Trophoblast cell (in vitro differentiated cells and primary cell): Measurements from ENCODE around the gene MAP2.

Experiments used
- DNase-seq, 2 donors: peaks; one replicate each; pipeline ENCODE4 v3.0.0-alpha.2; 2016
- H2AFZ ChIP-seq: 2 replicates; pipeline ENCODE4 v1.6.1; 2013; ENCODE audit warnings: low read length, moderate library complexity, mild to moderate bottlenecking; ENCODE audit not compliant: insufficient read depth, poor library complexity
- H2AK5ac ChIP-seq: 2 replicates; pipeline ENCODE4 v1.6.1; 2013; ENCODE audit warnings: mild to moderate bottlenecking, low read length
- H2BK120ac ChIP-seq: 2 replicates; pipeline ENCODE4 v1.6.1; 2013; ENCODE audit warnings: low read length, mild to moderate bottlenecking, moderate library complexity; ENCODE audit not compliant: insufficient read depth, poor library complexity
- H2BK12ac ChIP-seq: 2 replicates; pipeline ENCODE4 v1.6.1; 2013; ENCODE audit warnings: mild to moderate bottlenecking, low read length, moderate library complexity
- H2BK5ac ChIP-seq: 2 replicates; pipeline ENCODE4 v1.6.1; 2013; ENCODE audit warnings: low read length, low read depth, moderate library complexity, mild to moderate bottlenecking; ENCODE audit not compliant: poor library complexity
- H3K14ac ChIP-seq: 2 replicates; pipeline ENCODE4 v1.6.1; 2013; ENCODE audit warnings: mild to moderate bottlenecking, low read length
- H3K18ac ChIP-seq: 2 replicates; pipeline ENCODE4 v1.6.1; 2013; ENCODE audit warnings: mild to moderate bottlenecking, low read length
- H3K23ac ChIP-seq: 2 replicates; pipeline ENCODE4 v1.6.1; 2013; ENCODE audit warnings: low read length
- H3K27ac ChIP-seq: 2 replicates; pipeline ENCODE4 v1.5.1; 2013; ENCODE audit warnings: low read depth, mild to moderate bottlenecking, inconsistent platforms, low read length, moderate library complexity
- H3K27me3 ChIP-seq: 2 replicates; pipeline ENCODE4 v1.6.1; 2013; ENCODE audit warnings: inconsistent platforms, mild to moderate bottlenecking, low read length, moderate library complexity; ENCODE audit not compliant: insufficient read depth
- H3K36me3 ChIP-seq, 2 experiments: 1 replicate in 1 of 2; 2 replicates in 1 of 2; pipeline ENCODE4 v1.6.1; 2013; ENCODE audit warnings: low read length in 2 of 2, mild to moderate bottlenecking in 2 of 2, moderate library complexity in 1 of 2; ENCODE audit not compliant: insufficient read depth in 2 of 2, control insufficient read depth in 1 of 2
- H3K4ac ChIP-seq: 2 replicates; pipeline ENCODE4 v1.6.1; 2013; ENCODE audit warnings: low read depth, mild to moderate bottlenecking, low read length, moderate library complexity
- H3K4me1 ChIP-seq, 2 experiments: 1 replicate in 1 of 2; 2 replicates in 1 of 2; pipeline ENCODE4 v1.6.1; 2013; ENCODE audit warnings: low read length in 2 of 2, mild to moderate bottlenecking in 2 of 2, moderate library complexity in 1 of 2; ENCODE audit not compliant: insufficient read depth in 2 of 2, control insufficient read depth in 1 of 2
- H3K4me2 ChIP-seq: 2 replicates; pipeline ENCODE4 v1.6.1; 2013; ENCODE audit warnings: inconsistent platforms, mild to moderate bottlenecking, low read length, moderate library complexity
- H3K4me3 ChIP-seq: 2 replicates; pipeline ENCODE4 v1.5.1; 2013; ENCODE audit warnings: mild to moderate bottlenecking, low read depth, low read length, inconsistent platforms
- H3K79me1 ChIP-seq: one replicate; pipeline ENCODE4 v1.6.1; 2013; ENCODE audit warnings: low read length
- H3K79me2 ChIP-seq: 2 replicates; pipeline ENCODE4 v1.6.1; 2013; ENCODE audit warnings: low read length, mild to moderate bottlenecking; ENCODE audit not compliant: control insufficient read depth, insufficient read depth, poor library complexity
- H3K9ac ChIP-seq: 2 replicates; pipeline ENCODE4 v1.6.1; 2013; ENCODE audit warnings: mild to moderate bottlenecking, low read length
- H3K9me3 ChIP-seq: 2 replicates; pipeline ENCODE4 v1.6.1; 2013; ENCODE audit warnings: low read depth, mild to moderate bottlenecking, control low read depth, inconsistent platforms, low read length; ENCODE audit not compliant: insufficient read depth
- H4K12ac ChIP-seq: 2 replicates; pipeline ENCODE4 v1.6.1; 2013; ENCODE audit warnings: low read depth, mild to moderate bottlenecking, low read length, moderate library complexity
- H4K8ac ChIP-seq: 2 replicates; pipeline ENCODE4 v1.6.1; 2013; ENCODE audit warnings: low read depth, mild to moderate bottlenecking, low read length, moderate library complexity
- H4K91ac ChIP-seq: one replicate; pipeline ENCODE4 v1.6.1; 2013; ENCODE audit warnings: low read depth, mild to moderate bottlenecking, low read length, moderate library complexity
- WGBS: extraction: QIAGEN DNeasy Blood & Tissue Kit; methylation state at CpG from one replicate; pipeline ENCODE4 v1.1.7; 2013; ENCODE audit warnings: missing lambda C conversion rate; ENCODE audit not compliant: insufficient read length, insufficient coverage; ENCODE audit errors: extremely low coverage; 5-methylcytosine and 5-hydroxymethylcytosine counted together

The MAP2 gene

GRCh38 chr2:209633911-209634310, 210.1 kb downstream of the MAP2 start:
- no CpG with 5 or more reads among the region's 2 CpGs for WGBS
- H3K4me3 ChIP-seq: no peak overlapping the region
- H3K79me1 ChIP-seq: no peaks in the 10 kb centered on the region
- no peak overlapping the region for H3K23ac ChIP-seq
- H3K4me2 ChIP-seq: no peak overlapping the region
- H2AFZ ChIP-seq: no peak overlapping the region
- no peaks in the 10 kb centered on the region for H3K4me1 ChIP-seq
- H3K27me3 ChIP-seq: no peaks in the 10 kb centered on the region
- H2BK5ac ChIP-seq: no peak overlapping the region
- H4K12ac ChIP-seq: no peak overlapping the region
- no peaks in the 10 kb centered on the region for H3K36me3 ChIP-seq
- H2BK12ac ChIP-seq: no peak overlapping the region
- H4K91ac ChIP-seq: no peak overlapping the region
- H3K14ac ChIP-seq: no peak overlapping the region
- no peak overlapping the region for H3K27ac ChIP-seq
- no peak overlapping the region for H3K9ac ChIP-seq
- H2BK120ac ChIP-seq: no peak overlapping the region
- H4K8ac ChIP-seq: no peak overlapping the region
- H3K9me3 ChIP-seq: no peaks in the 10 kb centered on the region
- H3K4ac ChIP-seq: no peak overlapping the region
- H3K18ac ChIP-seq: no peak overlapping the region
- H2AK5ac ChIP-seq: no peak overlapping the region
- H3K79me2 ChIP-seq: no peaks in the 10 kb centered on the region
- no peak for DNase-seq

DNA sequence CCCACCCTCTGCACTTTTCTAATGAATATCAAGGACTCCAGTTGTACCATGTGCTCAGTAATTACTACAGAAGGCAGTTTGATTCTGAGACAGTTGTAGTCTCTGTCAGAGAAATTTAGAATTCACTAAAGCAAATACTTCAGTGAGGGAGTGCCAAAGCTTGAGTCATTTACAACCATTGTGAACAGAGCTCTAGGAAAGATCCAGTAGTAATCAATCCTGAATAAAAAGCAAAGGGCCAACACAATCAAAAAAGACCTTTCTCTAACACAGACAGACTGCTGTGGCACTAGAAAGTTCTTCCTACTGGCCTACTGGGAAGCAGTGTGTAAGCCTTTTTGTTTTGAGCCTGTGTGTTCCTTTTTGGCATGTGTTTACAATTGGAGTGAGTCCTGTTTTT, 212.2 kb downstream of the MAP2 start:
- no peak overlapping the region for H4K8ac ChIP-seq
- H2BK12ac ChIP-seq: no peak overlapping the region
- H3K4me1 ChIP-seq: no peaks in the 10 kb centered on the region
- no peak overlapping the region for H3K18ac ChIP-seq
- no peak overlapping the region for H2BK120ac ChIP-seq
- DNase-seq: no peak
- H4K12ac ChIP-seq: no peak overlapping the region
- H3K4me3 ChIP-seq: no peak overlapping the region
- H3K79me2 ChIP-seq: no peaks in the 10 kb centered on the region
- no peak overlapping the region for H3K14ac ChIP-seq
- H3K36me3 ChIP-seq: no peaks in the 10 kb centered on the region
- no peaks in the 10 kb centered on the region for H3K79me1 ChIP-seq
- H3K4me2 ChIP-seq: no peak overlapping the region
- H3K23ac ChIP-seq: no peak overlapping the region
- H2AK5ac ChIP-seq: no peak overlapping the region
- H3K27me3 ChIP-seq: no peaks in the 10 kb centered on the region
- H2BK5ac ChIP-seq: no peak overlapping the region
- H2AFZ ChIP-seq: no peak overlapping the region
- no peak overlapping the region for H3K9ac ChIP-seq
- H3K4ac ChIP-seq: no peak overlapping the region
- H4K91ac ChIP-seq: no peak overlapping the region
- H3K9me3 ChIP-seq: no peaks in the 10 kb centered on the region
- H3K27ac ChIP-seq: no peak overlapping the region

GRCh38 chr2:209637293-209637692, 213.4 kb downstream of the MAP2 start:
- Histone ChIP-seq H2AFZ (no peak overlapping the region), H3K9me3 (no peaks in the 10 kb centered on the region), H3K79me1 (no peaks in the 10 kb centered on the region), H3K14ac (no peak overlapping the region), H3K27ac (no peak overlapping the region), H3K4me2 (no peak overlapping the region), H2BK12ac (no peak overlapping the region), H4K8ac (no peak overlapping the region), H3K23ac (no peak overlapping the region), H3K79me2 (no peaks in the 10 kb centered on the region), H2AK5ac (no peak overlapping the region), H3K18ac (no peak overlapping the region), H3K4me1 (peaks cover 0 to 2% of the 10 kb centered on the region in 2 experiments), H2BK120ac (no peak overlapping the region), H3K36me3 (no peaks in the 10 kb centered on the region), H4K12ac (no peak overlapping the region), H3K27me3 (no peaks in the 10 kb centered on the region), H3K4ac (no peak overlapping the region), H2BK5ac (no peak overlapping the region), H3K4me3 (no peak overlapping the region), H4K91ac (no peak overlapping the region), H3K9ac (no peak overlapping the region)
- DNase-seq: peak; percentile 2 to 57
- whole genome bisulfite sequencing: no CpG with 5 or more reads among the region's 3 CpGs

DNA sequence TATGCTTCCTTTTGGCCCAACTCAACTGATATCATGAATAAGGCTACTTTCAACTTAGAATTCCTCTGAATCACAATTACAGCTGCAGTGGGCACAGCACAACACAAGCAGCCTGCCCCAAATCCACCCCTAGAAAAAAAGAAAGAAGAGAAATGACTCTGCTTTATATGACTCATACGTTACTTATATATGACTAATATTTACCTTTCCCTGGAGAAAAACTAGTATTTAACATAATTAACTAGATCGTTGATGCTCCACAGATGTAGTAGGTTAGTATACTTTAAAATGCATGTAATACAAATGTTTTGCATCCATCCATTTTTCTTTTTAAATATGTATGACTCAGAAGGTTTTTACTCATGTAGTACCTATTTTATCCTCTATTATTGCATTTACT, 214.5 kb downstream of the MAP2 start:
- H3K36me3 ChIP-seq: no peaks in the 10 kb centered on the region
- H2BK12ac ChIP-seq: no peak overlapping the region
- H3K23ac ChIP-seq: no peak overlapping the region
- H2AFZ ChIP-seq: no peak overlapping the region
- no peak overlapping the region for H3K4me3 ChIP-seq
- DNase-seq: no peak
- no peak overlapping the region for H2BK120ac ChIP-seq
- H4K8ac ChIP-seq: no peak overlapping the region
- no peaks in the 10 kb centered on the region for H3K9me3 ChIP-seq
- H3K14ac ChIP-seq: no peak overlapping the region
- H3K27ac ChIP-seq: no peak overlapping the region
- H2AK5ac ChIP-seq: no peak overlapping the region
- H3K18ac ChIP-seq: no peak overlapping the region
- H3K4me2 ChIP-seq: no peak overlapping the region
- no peaks in the 10 kb centered on the region for H3K79me2 ChIP-seq
- H3K4ac ChIP-seq: no peak overlapping the region
- H3K9ac ChIP-seq: no peak overlapping the region
- H4K91ac ChIP-seq: no peak overlapping the region
- no peak overlapping the region for H2BK5ac ChIP-seq
- H4K12ac ChIP-seq: no peak overlapping the region
- no CpG with 5 or more reads among the region's 2 CpGs for WGBS
- peaks cover 0 to 2% of the 10 kb centered on the region in 2 experiments for H3K4me1 ChIP-seq
- H3K27me3 ChIP-seq: no peaks in the 10 kb centered on the region
- H3K79me1 ChIP-seq: no peaks in the 10 kb centered on the region
